Breast epithelium (tissue), 3 donors: ENCODE results near the gene GALK1.

ENCODE experiments used
- CTCF ChIP-seq, 3 donors: fragments of 450-650 bp; IDR thresholded peaks; one replicate each; pipeline ENCODE4 v1.5.1; 2016 to 2017; ENCODE audit warnings: antibody characterized with exemption in 3 of 3, mild to moderate bottlenecking in 3 of 3, moderate library complexity in 3 of 3
- POLR2A ChIP-seq: fragments of 450-650 bp; IDR thresholded peaks from one replicate; pipeline ENCODE4 v1.6.1; 2016; ENCODE audit warnings: antibody characterized with exemption, mild to moderate bottlenecking, moderate library complexity
- POLR2AphosphoS5 ChIP-seq, 3 donors: sonication (generic); formaldehyde crosslinking; IDR thresholded peaks; one replicate each; pipeline ENCODE4 v1.6.1; 2017; ENCODE audit warnings: antibody characterized with exemption in 3 of 3

- TF ChIP-seq CTCF (IDR thresholded peaks at IDR 0.05) (no peak), POLR2A (no peak), POLR2AphosphoS5 (IDR thresholded peaks at IDR 0.05) (no peak)
Measured at GRCh38 chr17:75808549-75808904, 43.5 kb upstream of the GALK1 start.
